IPS DF 4.7 (cell line): Measurements from ENCODE around the gene CPNE7.

Source experiments
- DNase-seq: peaks from one replicate; pipeline ENCODE4 v3.0.0-alpha.2; 2013; ENCODE audit warnings: low spot score; ENCODE audit errors: extremely low read depth

Gene CPNE7

GRCh38 chr16:89602273-89602951 lies 26.9 kb downstream of the CPNE7 start:
- DNase-seq, result no peak

DNA sequence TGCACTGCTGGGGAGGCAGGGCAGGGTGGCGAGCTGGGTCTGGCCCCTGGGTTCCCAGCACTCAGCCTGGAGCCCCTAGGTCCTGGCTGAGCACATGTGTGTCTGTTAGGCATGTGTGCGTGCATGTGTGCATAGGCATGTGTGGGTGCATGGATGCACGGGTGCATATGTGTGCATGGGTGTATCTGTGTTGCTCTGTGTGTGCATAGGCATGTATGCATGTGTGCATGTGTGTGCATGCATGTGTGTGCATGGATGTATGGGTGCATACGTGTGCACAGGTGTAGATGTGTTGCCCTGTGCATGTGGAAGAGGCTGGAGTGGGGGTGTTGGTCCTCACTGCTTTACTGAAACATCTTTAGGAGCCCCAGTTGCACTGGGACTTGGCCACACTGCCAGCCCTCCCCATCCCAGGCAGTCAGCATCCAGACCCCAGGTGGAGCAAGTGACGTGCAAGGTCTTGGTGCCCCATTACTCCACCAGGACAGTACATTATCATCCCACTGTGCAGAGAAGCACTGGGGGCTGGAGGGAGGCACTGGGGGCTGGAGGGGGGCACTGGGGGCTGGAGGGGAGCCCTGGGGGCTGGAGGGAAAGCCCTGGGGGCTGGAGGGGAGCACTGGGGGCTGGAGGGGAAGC lies 27.5 kb downstream of the CPNE7 start:
- no peak for DNase-seq

DNA sequence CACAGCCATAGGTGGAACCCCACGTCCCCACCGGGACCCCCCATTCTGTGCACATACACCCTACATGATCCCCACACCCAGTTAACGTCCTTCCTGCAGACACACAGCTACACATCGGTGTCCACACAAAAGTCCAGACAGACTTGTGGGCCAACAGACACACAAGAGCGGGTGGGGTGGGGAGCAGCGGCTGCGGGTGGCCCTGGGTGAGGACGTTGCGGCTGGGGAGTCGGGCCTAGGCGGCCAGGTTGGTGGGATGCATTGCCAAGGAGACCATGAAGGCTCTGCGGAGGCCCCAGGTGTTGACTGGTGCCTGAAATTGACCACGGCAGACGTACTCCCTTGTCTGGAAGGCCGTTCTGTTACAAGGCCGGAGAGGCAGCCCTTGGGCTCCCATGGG lies 29.2 kb downstream of the CPNE7 start:
- DNase-seq, result no peak

DNA sequence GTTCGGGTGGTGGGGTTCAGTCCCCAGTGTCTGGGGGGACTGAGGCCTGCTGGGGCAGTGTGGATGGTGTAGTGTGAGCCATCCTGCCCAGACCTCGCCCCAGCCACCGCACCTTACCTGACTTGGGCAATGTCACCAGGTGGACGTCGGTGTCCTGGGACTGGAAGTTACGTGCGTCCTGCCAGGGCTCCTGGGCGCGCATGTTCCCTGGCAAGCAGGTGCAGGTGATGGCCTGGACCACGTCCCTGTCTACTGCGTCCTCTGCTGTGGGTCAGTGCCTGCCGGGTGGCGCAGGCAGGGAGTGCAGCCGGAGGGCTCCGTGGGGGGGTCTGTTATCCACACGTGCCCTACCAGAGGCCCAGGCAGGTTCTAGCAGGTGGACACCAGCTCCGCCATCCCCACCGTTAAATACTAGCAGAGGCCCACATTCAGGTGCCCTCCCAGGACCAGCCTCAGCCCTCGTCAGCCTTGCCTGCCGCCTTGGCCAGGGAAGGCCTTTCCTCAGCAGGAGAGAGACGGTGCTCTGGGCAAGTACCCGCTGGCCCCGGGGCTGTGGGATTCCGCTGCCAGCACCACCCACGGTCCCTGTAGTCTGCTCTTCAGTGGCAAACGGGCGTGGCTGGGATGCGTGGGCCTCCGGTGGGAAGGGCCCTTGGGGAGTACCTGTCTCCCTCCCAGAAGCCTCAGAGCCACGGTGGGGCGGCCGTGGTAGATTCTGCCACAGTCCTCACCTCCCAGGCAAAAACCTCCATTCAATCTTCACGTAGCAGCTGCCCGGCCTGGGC lies 29.8 kb downstream of the CPNE7 start:
- DNase-seq, result no peak

DNA sequence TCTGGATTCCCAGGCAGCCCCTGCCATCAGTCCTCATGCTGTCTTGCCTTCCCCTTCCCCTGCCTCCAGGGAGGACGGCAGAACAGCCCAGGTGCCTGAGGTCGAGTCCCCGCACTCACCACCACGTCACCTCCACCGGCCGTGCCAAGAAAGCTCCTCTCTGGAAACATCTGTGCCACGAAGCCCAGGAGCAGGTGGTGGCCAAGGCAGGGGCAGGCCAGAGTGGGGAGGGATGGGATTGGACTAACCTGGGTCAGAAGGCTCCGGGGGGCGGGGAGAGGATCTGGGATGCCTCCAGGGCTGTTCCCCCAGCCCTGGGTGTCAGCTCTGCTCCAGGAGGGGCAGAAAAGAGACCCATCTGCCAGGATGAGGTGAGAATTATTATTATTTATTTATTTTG lies 30.4 kb downstream of the CPNE7 start:
- no peak for DNase-seq

GRCh38 chr16:89607453-89607852 lies 31.9 kb downstream of the CPNE7 start:
- no peak for DNase-seq

- no peak for DNase-seq
These were observed 32.6 kb downstream of the CPNE7 start for GRCh38 chr16:89607937-89608740.

GRCh38 chr16:89610108-89610453 lies 34.5 kb downstream of the CPNE7 start:
- no peak for DNase-seq

GRCh38 chr16:89612415-89613166 lies 37.0 kb downstream of the CPNE7 start:
- no peak for DNase-seq

- DNase-seq, result no peak
These were observed 37.8 kb downstream of the CPNE7 start, which contains the start of gene DPEP1 for GRCh38 chr16:89613231-89613953. Gene DPEP1 (plus strand): TSS chr16:89613642. CDS start chr16:89630411, 16,769 bp downstream.

DNA sequence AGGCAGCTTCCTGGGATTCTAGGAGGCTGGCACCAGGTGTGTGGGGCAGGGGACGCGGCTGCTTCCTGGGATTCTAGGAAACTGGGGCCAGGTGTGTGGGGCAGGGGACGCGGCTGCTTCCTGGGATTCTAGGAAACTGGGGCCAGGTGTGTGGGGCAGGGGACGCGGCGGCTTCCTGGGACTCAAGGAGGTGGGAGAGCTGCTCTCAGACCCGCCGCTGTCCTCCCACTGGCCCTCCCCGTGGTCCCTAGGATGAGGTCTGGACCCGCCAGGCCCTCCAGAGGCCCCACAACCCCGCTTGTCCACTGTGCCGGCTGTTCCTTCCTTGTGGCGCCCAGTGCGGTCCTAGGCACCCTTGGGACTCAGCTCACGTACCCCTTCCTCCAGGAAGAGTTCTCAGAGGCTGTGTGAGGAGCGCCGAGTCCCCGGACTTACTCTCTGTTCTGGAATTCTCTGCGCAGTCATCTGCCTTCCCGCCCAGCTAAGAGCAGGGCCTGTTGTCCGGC lies 38.4 kb downstream of the CPNE7 start:
- DNase-seq, result no peak

DNA sequence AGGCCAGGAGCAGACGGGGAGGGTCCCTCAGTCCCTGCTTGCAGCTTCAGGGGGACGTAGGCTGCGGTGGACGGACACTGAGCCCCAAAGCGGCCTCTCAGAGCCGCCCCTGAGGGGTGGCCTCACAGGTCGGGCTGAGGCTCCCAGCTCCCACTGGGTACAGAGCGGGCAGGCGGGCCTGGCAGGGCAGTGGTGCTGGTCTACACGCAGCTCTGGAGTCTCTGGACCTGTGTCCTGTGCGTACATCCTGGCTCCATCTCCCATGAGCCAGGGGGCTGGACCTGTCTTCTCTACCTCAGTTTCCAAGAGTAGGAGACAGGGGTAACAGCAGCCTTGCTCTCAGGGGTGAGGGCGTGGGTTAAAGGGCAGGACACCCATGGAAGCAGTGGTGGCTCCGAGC lies 39.6 kb downstream of the CPNE7 start:
- DNase-seq, result no peak

DNA sequence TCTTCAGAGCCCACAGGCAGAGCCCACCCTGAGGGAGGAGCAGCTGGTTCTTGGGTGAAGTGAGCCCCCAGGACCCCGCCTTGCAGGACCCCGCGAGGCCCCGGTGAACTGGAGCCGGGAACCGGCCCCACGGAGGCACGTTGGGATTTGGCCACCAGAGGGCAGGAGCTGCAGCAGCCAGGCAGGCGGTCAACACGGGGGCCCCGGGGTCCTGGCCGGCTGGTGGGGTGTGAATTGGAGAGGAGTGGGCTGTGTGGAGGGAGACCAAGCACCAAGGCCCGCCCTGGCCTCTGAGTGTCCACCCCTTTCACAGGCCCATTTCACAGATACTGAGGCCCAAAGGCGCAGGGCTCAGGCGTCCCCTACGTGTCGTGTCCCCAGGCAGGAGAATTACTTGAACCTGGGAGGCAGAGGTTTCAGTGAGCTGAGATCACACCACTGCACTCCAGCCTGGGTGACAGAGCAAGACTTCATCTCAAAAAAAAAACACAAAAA lies 40.1 kb downstream of the CPNE7 start:
- DNase-seq, result no peak

DNA sequence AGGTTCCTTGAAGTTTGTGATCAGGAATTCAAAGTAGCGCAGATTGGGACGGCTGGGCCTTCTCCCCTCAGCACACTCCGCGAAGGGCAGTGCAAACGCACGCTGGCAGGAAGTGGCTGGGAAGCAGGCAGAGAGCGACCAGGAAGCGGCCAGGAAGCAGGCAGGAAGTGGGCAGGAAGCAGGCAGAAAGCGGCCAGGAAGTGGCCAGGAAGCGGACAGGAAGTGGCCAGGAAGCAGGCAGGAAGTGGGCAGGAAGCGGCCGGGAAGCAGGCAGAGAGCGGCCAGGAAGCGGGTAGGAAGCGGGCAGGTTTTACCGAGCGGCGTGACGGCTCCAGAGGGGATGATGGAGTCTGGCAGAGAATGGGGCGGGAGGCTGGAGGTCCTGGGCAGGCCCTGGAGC lies 41.1 kb downstream of the CPNE7 start:
- no peak for DNase-seq

- no peak for DNase-seq
These were observed 41.5 kb downstream of the CPNE7 start for GRCh38 chr16:89617036-89617435.

GRCh38 chr16:89618109-89618998 lies 42.8 kb downstream of the CPNE7 start:
- no peak for DNase-seq

- no peak for DNase-seq
These were observed 44.3 kb downstream of the CPNE7 start for GRCh38 chr16:89619840-89620239.

- no peak for DNase-seq
These were observed 44.9 kb downstream of the CPNE7 start for GRCh38 chr16:89620406-89620841.
